Neutrophil (primary cell): ENCODE data around the gene REV3L.

ENCODE experiments used
- H3K27ac ChIP-seq: fragments of 200-600 bp; sonication (generic); 2 replicates; pipeline ENCODE4 v1.5.1; 2016; ENCODE audit warnings: mild to moderate bottlenecking, moderate library complexity
- H3K27me3 ChIP-seq: fragments of 200-600 bp; sonication (generic); 2 replicates; pipeline ENCODE4 v1.6.0; 2016; ENCODE audit warnings: mild to moderate bottlenecking
- H3K36me3 ChIP-seq: fragments of 200-600 bp; sonication (generic); 2 replicates; pipeline ENCODE4 v1.5.1; 2017
- H3K4me1 ChIP-seq, 2 experiments: fragments of 200-600 bp in 1 of 2; sonication (generic) in 1 of 2; 1 replicate in 1 of 2; 2 replicates in 1 of 2; pipeline versions ENCODE4 v1.5.1 to v1.6.1; 2013 to 2016; ENCODE audit warnings: low read depth in 1 of 2, low read length in 1 of 2, mild to moderate bottlenecking in 1 of 2, moderate library complexity in 1 of 2; ENCODE audit not compliant: control insufficient read depth in 1 of 2, insufficient read depth in 1 of 2
- H3K4me3 ChIP-seq, 2 experiments: fragments of 200-600 bp in 1 of 2; sonication (generic) in 1 of 2; 1 replicate in 1 of 2; 2 replicates in 1 of 2; pipeline ENCODE4 v1.5.1; 2013 to 2016; ENCODE audit warnings: low read depth in 1 of 2, low read length in 1 of 2, mild to moderate bottlenecking in 1 of 2, moderate library complexity in 1 of 2
- H3K9me3 ChIP-seq: fragments of 200-600 bp; sonication (generic); 2 replicates; pipeline ENCODE4 v1.5.1; 2016
- TF ChIP-seq, protein P1 (sequence below): fragments of 200-600 bp; sonication (generic); IDR thresholded peaks from 2 replicates; pipeline ENCODE4 v1.5.1; 2016; ENCODE audit warnings: antibody characterized with exemption

The REV3L gene

DNA sequence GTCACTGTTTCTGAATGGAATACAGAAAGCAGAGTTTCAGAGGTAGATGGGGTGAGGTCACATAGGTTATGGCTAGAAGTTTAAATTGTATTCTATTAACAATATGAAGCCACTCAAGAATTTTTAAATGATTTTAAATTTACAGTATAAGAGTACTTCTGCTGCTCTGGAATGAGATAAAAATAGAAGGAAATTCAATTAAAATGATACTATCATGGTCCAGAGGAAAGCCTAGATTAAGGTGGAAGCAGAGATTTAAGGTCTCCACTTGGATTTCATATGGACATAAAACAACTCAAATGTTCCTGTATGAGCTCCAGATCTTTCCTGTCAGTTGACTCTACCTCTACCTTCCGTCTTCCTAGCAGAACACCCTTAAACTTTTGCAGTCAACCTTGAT lies 68.6 kb downstream of the REV3L start:
- H3K4me3 ChIP-seq = no peak overlapping the region
- no peaks in the 10 kb centered on the region for H3K27me3 ChIP-seq
- H3K36me3 ChIP-seq = peaks cover 8% of the 10 kb centered on the region
- TF ChIP-seq, protein P1, sequence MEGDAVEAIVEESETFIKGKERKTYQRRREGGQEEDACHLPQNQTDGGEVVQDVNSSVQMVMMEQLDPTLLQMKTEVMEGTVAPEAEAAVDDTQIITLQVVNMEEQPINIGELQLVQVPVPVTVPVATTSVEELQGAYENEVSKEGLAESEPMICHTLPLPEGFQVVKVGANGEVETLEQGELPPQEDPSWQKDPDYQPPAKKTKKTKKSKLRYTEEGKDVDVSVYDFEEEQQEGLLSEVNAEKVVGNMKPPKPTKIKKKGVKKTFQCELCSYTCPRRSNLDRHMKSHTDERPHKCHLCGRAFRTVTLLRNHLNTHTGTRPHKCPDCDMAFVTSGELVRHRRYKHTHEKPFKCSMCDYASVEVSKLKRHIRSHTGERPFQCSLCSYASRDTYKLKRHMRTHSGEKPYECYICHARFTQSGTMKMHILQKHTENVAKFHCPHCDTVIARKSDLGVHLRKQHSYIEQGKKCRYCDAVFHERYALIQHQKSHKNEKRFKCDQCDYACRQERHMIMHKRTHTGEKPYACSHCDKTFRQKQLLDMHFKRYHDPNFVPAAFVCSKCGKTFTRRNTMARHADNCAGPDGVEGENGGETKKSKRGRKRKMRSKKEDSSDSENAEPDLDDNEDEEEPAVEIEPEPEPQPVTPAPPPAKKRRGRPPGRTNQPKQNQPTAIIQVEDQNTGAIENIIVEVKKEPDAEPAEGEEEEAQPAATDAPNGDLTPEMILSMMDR = no peak
- no peaks in the 10 kb centered on the region for H3K9me3 ChIP-seq
- H3K27ac ChIP-seq = no peak overlapping the region
- peaks cover 4 to 13% of the 10 kb centered on the region in 2 experiments for H3K4me1 ChIP-seq

DNA sequence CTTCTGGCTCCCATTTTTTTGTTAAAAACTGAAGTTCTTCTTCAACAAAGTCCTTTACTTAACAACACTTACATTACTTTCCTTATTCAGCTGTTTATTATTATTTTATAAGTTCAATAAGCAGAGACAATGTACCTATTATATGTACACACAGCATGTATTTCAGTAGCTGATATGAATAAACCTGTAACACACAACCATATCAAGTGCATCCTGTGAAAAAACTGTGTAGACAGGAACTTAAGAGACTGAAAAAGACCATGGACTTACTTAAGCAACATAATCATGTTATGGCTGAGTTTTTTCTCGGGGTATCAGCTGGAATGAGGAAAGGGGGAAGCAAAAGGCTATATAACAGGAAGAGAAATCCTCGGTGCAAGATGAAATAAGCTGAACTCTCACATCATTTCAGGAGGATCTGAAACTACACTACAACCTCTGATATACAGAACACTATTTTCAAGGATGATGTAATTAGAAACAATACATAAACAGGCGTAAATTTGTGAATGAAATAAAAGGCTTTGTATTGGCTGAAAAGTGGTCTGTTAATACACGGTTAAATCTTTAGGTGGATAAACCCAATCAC lies 70.9 kb downstream of the REV3L start:
- no peak overlapping the region for H3K4me3 ChIP-seq
- TF ChIP-seq, protein P1 = no peak
- no peaks in the 10 kb centered on the region for H3K9me3 ChIP-seq
- no peak overlapping the region for H3K27ac ChIP-seq
- peaks cover 8% of the 10 kb centered on the region for H3K36me3 ChIP-seq
- H3K27me3 ChIP-seq = no peaks in the 10 kb centered on the region
- peaks cover 4 to 6% of the 10 kb centered on the region in 2 experiments for H3K4me1 ChIP-seq

DNA sequence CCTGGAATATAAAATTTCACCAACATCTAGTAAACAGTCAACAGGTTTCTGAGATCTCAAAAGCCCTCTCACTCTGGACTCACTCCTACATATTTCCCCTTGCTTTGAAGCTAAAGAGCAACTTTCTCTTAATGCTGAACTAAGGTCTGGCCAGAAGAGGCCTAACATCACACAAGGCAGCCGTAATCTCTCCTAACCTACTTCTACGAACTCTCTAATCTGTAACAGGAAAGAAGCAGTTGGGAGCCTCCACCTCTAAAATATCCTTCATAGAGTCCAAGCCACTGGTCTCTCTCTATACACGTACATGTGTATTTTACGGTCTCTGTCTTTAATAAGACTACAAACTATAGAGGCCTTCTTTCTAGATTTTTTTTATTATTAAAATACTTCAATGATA lies 72.0 kb downstream of the REV3L start:
- Histone ChIP-seq H3K27ac (peak overlapping the region; percentile 19), H3K36me3 (peaks cover 8% of the 10 kb centered on the region), H3K4me1 (peaks cover 0 to 4% of the 10 kb centered on the region in 2 experiments), H3K4me3 (no peak overlapping the region), H3K27me3 (no peaks in the 10 kb centered on the region), H3K9me3 (no peaks in the 10 kb centered on the region)
- TF ChIP-seq, protein P1 = no peak

DNA sequence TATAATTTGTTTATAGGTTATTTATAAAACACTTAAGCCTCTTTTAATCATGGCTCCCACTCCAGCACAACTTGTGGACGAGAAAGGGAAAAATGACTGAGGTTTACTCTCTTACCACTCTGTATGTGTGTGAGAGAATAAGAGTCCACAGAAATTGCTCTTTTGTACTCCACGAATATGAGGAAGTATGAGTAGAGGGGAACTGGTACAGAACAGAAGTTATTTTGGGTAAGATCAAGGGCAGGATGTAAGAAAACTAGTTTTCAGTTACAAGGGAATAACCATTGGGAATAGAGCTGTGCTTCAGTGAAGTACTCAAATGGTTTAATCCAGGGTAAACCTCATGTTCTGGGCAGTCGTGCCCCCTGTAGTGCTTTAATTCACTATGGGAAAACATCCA lies 72.6 kb downstream of the REV3L start:
- Histone ChIP-seq H3K27me3 (no peaks in the 10 kb centered on the region), H3K27ac (peak overlapping the region; percentile 19), H3K4me1 (peaks cover 0 to 4% of the 10 kb centered on the region in 2 experiments), H3K36me3 (peaks cover 6% of the 10 kb centered on the region), H3K4me3 (no peak overlapping the region), H3K9me3 (no peaks in the 10 kb centered on the region)
- TF ChIP-seq, protein P1 = no peak

DNA sequence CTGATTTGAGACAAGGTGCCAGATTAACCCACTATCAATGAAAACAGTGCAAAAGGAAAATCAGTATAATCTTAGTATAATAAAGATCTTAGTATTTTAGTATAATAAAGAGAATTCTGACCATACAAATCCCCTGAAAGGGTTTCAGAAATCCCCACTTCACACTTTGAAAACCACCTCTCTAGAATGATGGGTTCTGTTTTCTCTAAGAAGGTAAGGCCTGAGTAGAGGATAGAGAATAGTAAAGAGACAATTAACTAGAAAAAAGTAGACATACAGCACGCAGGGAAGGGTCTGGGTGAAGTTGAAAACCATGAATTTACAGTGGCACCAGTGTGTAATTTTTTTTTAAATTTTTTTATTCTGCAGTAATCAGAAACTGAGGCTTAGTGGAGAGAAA lies 73.6 kb downstream of the REV3L start:
- Histone ChIP-seq H3K27ac (no peak overlapping the region), H3K4me1 (peaks cover 0 to 4% of the 10 kb centered on the region in 2 experiments), H3K9me3 (no peaks in the 10 kb centered on the region), H3K4me3 (no peak overlapping the region), H3K36me3 (no peaks in the 10 kb centered on the region), H3K27me3 (no peaks in the 10 kb centered on the region)
- TF ChIP-seq, protein P1 = no peak

DNA sequence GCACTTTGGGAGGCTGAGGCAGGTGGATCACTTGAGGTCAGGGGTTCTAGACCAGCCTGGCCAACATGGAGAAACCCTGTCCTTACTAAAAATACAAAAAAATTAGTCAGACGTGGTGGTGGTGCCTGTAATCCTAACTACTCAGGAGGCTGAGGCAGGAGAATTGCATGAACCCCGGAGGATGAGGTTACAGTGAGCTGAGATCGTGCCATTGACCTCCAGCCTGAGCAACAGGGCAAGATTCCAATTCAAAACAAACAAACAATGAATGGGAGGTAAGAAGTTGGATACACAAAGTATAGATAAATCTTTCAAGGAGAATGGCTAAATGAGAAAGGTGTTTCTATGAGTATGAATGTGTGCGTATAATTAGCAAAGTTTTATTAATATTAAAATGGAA lies 75.3 kb downstream of the REV3L start:
- Histone ChIP-seq H3K4me1 (peaks cover 0 to 4% of the 10 kb centered on the region in 2 experiments), H3K27ac (no peak overlapping the region), H3K36me3 (peaks cover 5% of the 10 kb centered on the region), H3K27me3 (no peaks in the 10 kb centered on the region), H3K4me3 (no peak overlapping the region), H3K9me3 (no peaks in the 10 kb centered on the region)
- TF ChIP-seq, protein P1 = no peak
